K562 (cell line): ENCODE results near the gene RMND5A. TPM values are rescaled to one million over a fixed set of nuclear protein-coding genes. Genes with fewer than 3 reads are reported as not detected.

Experiments
- ASH1L ChIP-seq: fragments of 450-650 bp; IDR thresholded peaks from 2 replicates; pipeline ENCODE4 v1.6.1; 2018; ENCODE audit warnings: borderline replicate concordance, mild to moderate bottlenecking, low read depth; ENCODE audit not compliant: partially characterized antibody
- BACH1 ChIP-seq: fragments of 200-800 bp; sonication (Bioruptor generic); IDR thresholded peaks from 2 replicates; pipeline ENCODE4 v1.6.1; 2016; ENCODE audit warnings: missing genetic modification characterization, missing compliant biosample characterization
- CBFA2T2 ChIP-seq: fragments of 450-650 bp; conservative IDR thresholded peaks from 2 replicates; pipeline ENCODE4 v1.6.1; 2017; ENCODE audit warnings: mild to moderate bottlenecking
- DPF2 ChIP-seq: fragments of 450-650 bp; IDR thresholded peaks from 2 replicates; pipeline ENCODE4 v1.6.1; 2016
- MAFK ChIP-seq: IDR thresholded peaks from 2 replicates; pipeline ENCODE4 v1.6.1; 2011; ENCODE audit warnings: low read length, improper control_type of control experiment
- NBN ChIP-seq: fragments of 450-650 bp; IDR thresholded peaks from 2 replicates; pipeline ENCODE4 v1.6.1; 2016; ENCODE audit warnings: low read depth, mild to moderate bottlenecking
- NFIC ChIP-seq: fragments of 450-650 bp; IDR thresholded peaks from 2 replicates; pipeline ENCODE4 v1.6.1; 2017; ENCODE audit warnings: mild to moderate bottlenecking, inconsistent platforms
- NFXL1 ChIP-seq: fragments of 450-650 bp; formaldehyde crosslinking; IDR thresholded peaks from 2 replicates; pipeline ENCODE4 v1.4.0; 2021; ENCODE audit warnings: mild to moderate bottlenecking
- PHF20 ChIP-seq: fragments of 450-650 bp; IDR thresholded peaks from 2 replicates; pipeline ENCODE4 v1.6.1; 2018; ENCODE audit not compliant: partially characterized antibody
- ZNF239 ChIP-seq: fragments of 250-450 bp; sonication (Bioruptor Pico); IDR thresholded peaks from 2 replicates; pipeline ENCODE4 v1.4.0; 2020; ENCODE audit warnings: mild to moderate bottlenecking
- ZNF76 ChIP-seq: fragments of 250-450 bp; sonication (Bioruptor Pico); IDR thresholded peaks from 2 replicates; pipeline ENCODE4 v1.4.0; 2020; ENCODE audit warnings: mild to moderate bottlenecking, moderate library complexity, borderline replicate concordance
- ZNF778 ChIP-seq: fragments of 450-650 bp; formaldehyde crosslinking; IDR thresholded peaks from 2 replicates; pipeline ENCODE4 v1.4.0; 2020; ENCODE audit warnings: mild to moderate bottlenecking, moderate library complexity
- polyA plus RNA-seq, 8 experiments: library from polyadenylated mRNA; depleted of rRNA in 4 of 8; stranded (reverse) in 5 of 8; unstranded in 3 of 8; fragments of >200 nt; fragmentation: Nextera tagmentation in 2 of 8; fragmentation: Illumina TruSeq in 1 of 8; extraction: Ambion mirVana in 2 of 8; extraction: Trizol in 1 of 8; gene quantifications; 2 replicates each; pipeline versions ENCODE4 v1.2.1 to v1.2.3, GENCODE V29; 2011 to 2014; ENCODE audit warnings: inconsistent platforms in 1 of 8, missing spikeins in 1 of 8
- total RNA-seq, 7 experiments: library from RNA; depleted of rRNA in 6 of 7; stranded (reverse); fragments of >200 nt in 6 of 7; fragmentation: Illumina TruSeq in 2 of 7; extraction: Trizol in 2 of 7; gene quantifications; 2 replicates each; pipeline versions ENCODE4 v1.2.1 to v1.2.3, GENCODE V29; 2011 to 2021; ENCODE audit warnings: low replicate concordance in 1 of 7
- TF ChIP-seq, protein P1 (sequence below): fragments of 250-450 bp; sonication (Bioruptor Pico); IDR thresholded peaks from 2 replicates; pipeline ENCODE4 v1.5.0; 2020; ENCODE audit warnings: mild to moderate bottlenecking
- TF ChIP-seq, protein P2 (sequence below): IDR thresholded peaks from 2 replicates; pipeline ENCODE4 v1.6.1; 2011; ENCODE audit warnings: borderline replicate concordance, low read depth, mild to moderate bottlenecking, moderate library complexity, low read length; ENCODE audit not compliant: insufficient read depth, poor library complexity, severe bottlenecking
- TF ChIP-seq, protein P3 (sequence below): fragments of 450-650 bp; formaldehyde crosslinking; IDR thresholded peaks from 2 replicates; pipeline ENCODE4 v1.4.0; 2020; ENCODE audit warnings: mild to moderate bottlenecking, moderate library complexity
- TF ChIP-seq, protein P4 (sequence below): fragments of 450-650 bp; IDR thresholded peaks from 2 replicates; pipeline ENCODE4 v1.6.1; 2016; ENCODE audit warnings: mild to moderate bottlenecking
- TF ChIP-seq, protein P5 (sequence below): fragments of 450-650 bp; conservative IDR thresholded peaks from 2 replicates; pipeline ENCODE4 v1.6.1; 2016; ENCODE audit warnings: missing genetic modification characterization, low read depth, mild to moderate bottlenecking, missing compliant biosample characterization, moderate library complexity

Gene RMND5A
- total and polyA plus RNA-seq, 9 of the 15 experiments (the other 6 are each of a cell fraction or from before 2014, with no cell fraction given): 13.2 to 43.5 (median 34.1) TPM

DNA sequence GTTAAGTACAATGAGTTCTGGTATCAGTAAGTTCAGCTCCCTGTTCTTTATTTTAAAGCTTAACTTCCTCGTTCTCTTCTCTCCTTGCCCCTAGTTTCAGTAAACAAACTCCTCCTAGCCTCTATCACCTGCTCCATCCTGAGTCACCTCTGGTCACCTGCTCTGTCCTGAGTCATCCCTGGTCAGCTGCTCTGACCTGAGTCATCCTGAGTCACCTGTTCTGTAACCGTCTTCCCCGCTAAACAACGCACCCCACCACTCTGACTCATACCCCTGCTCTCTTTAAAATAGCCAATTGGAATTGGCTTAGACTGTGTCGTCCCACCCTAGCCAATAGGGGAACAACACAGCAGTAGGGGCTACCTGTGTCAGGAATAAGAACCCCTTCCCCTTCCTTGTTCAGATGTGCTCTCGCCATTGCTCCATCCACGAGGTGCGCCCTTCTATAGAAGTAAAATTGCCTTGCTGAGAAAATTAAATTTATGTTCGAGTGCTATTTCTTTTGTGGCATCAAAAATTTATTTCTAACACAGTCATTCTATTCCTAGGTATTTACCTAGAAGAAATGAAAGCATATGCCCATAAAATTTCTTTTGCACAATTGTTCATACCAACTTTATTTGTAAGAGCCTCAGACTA is 24.9 kb upstream of the RMND5A start (continued):
- TF ChIP-seq ZNF778 (no peak), CBFA2T2 (peak; percentile 69), PHF20 (no peak), NFXL1 (CRISPR knock-in tag) (no peak), ZNF76 (CRISPR knock-in tag) (no peak), NFIC (no peak), MAFK (no peak; the same call in 1 of the 2 replicates), ZNF239 (no peak), ASH1L (no peak), NBN (no peak), BACH1 (tag) (peak; percentile 61; the same call in 1 of the 2 replicates), DPF2 (peak; percentile 49; the same call in 1 of the 2 replicates)
- TF ChIP-seq, protein P1, sequence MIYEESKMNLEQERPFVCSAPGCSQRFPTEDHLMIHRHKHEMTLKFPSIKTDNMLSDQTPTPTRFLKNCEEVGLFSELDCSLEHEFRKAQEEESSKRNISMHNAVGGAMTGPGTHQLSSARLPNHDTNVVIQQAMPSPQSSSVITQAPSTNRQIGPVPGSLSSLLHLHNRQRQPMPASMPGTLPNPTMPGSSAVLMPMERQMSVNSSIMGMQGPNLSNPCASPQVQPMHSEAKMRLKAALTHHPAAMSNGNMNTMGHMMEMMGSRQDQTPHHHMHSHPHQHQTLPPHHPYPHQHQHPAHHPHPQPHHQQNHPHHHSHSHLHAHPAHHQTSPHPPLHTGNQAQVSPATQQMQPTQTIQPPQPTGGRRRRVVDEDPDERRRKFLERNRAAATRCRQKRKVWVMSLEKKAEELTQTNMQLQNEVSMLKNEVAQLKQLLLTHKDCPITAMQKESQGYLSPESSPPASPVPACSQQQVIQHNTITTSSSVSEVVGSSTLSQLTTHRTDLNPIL (CRISPR knock-in tag): no peak
- TF ChIP-seq, protein P2, sequence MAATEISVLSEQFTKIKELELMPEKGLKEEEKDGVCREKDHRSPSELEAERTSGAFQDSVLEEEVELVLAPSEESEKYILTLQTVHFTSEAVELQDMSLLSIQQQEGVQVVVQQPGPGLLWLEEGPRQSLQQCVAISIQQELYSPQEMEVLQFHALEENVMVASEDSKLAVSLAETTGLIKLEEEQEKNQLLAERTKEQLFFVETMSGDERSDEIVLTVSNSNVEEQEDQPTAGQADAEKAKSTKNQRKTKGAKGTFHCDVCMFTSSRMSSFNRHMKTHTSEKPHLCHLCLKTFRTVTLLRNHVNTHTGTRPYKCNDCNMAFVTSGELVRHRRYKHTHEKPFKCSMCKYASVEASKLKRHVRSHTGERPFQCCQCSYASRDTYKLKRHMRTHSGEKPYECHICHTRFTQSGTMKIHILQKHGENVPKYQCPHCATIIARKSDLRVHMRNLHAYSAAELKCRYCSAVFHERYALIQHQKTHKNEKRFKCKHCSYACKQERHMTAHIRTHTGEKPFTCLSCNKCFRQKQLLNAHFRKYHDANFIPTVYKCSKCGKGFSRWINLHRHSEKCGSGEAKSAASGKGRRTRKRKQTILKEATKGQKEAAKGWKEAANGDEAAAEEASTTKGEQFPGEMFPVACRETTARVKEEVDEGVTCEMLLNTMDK: no peak
- TF ChIP-seq, protein P3, sequence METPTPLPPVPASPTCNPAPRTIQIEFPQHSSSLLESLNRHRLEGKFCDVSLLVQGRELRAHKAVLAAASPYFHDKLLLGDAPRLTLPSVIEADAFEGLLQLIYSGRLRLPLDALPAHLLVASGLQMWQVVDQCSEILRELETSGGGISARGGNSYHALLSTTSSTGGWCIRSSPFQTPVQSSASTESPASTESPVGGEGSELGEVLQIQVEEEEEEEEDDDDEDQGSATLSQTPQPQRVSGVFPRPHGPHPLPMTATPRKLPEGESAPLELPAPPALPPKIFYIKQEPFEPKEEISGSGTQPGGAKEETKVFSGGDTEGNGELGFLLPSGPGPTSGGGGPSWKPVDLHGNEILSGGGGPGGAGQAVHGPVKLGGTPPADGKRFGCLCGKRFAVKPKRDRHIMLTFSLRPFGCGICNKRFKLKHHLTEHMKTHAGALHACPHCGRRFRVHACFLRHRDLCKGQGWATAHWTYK (CRISPR knock-in tag): no peak
- TF ChIP-seq, protein P4, sequence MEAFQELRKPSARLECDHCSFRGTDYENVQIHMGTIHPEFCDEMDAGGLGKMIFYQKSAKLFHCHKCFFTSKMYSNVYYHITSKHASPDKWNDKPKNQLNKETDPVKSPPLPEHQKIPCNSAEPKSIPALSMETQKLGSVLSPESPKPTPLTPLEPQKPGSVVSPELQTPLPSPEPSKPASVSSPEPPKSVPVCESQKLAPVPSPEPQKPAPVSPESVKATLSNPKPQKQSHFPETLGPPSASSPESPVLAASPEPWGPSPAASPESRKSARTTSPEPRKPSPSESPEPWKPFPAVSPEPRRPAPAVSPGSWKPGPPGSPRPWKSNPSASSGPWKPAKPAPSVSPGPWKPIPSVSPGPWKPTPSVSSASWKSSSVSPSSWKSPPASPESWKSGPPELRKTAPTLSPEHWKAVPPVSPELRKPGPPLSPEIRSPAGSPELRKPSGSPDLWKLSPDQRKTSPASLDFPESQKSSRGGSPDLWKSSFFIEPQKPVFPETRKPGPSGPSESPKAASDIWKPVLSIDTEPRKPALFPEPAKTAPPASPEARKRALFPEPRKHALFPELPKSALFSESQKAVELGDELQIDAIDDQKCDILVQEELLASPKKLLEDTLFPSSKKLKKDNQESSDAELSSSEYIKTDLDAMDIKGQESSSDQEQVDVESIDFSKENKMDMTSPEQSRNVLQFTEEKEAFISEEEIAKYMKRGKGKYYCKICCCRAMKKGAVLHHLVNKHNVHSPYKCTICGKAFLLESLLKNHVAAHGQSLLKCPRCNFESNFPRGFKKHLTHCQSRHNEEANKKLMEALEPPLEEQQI: peak; percentile 79
- TF ChIP-seq, protein P5, sequence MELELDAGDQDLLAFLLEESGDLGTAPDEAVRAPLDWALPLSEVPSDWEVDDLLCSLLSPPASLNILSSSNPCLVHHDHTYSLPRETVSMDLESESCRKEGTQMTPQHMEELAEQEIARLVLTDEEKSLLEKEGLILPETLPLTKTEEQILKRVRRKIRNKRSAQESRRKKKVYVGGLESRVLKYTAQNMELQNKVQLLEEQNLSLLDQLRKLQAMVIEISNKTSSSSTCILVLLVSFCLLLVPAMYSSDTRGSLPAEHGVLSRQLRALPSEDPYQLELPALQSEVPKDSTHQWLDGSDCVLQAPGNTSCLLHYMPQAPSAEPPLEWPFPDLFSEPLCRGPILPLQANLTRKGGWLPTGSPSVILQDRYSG (tag): no peak
